ENCODE data around the gene CCDC120.

- TF ChIP-seq POLR2A (IDR thresholded peaks at IDR 0.05; ENCODE audit: low read length) (no peak), GATA1 (IDR thresholded peaks at IDR 0.05; ENCODE audit: low read depth, low read length) (no peak)
Observed at GRCh38 chrX:49064303-49064702, 5.5 kb downstream of the CCDC120 start.

Data from erythroblast (primary cell).